ENCODE measurements around the gene STRN. TPM values are rescaled to one million over a fixed set of nuclear protein-coding genes. Genes with fewer than 3 reads are reported as not detected.
"Not testable (repeated sequence)": the region's sequence is repeated elsewhere in the genome, so short reads cannot be mapped to it uniquely, and the experiment has no call there.

The STRN gene
- total RNA-seq, 1 donor from 2014 or later = 25.7 TPM

- Mint-ChIP-seq H3K4me1 (no peaks in the 10 kb centered on the region), H3K27ac (no peak overlapping the region), H3K4me3 (no peak overlapping the region), H3K27me3 (ENCODE audit: low read depth) (no peaks in the 10 kb centered on the region), H3K9me3 (no peaks in the 10 kb centered on the region), H3K36me3 (peaks cover 6% of the 10 kb centered on the region)
- no peak for TF ChIP-seq CTCF (IDR thresholded peaks at IDR 0.05; ENCODE audit: unreplicated experiment)
- DNase-seq (ENCODE audit: low spot score in 2 of 2, unreplicated experiment in 2 of 2) = no peak
These were observed 122.5 kb downstream of the STRN start for GRCh38 chr2:36843838-36844237.

- H3K36me3 Mint-ChIP-seq = no peaks in the 10 kb centered on the region
- H3K4me3 Mint-ChIP-seq = no peak overlapping the region
- no peak for TF ChIP-seq CTCF (IDR thresholded peaks at IDR 0.05; ENCODE audit: unreplicated experiment)
- DNase-seq (ENCODE audit: low spot score in 2 of 2, unreplicated experiment in 2 of 2) = no peak
- no peaks in the 10 kb centered on the region for H3K27me3 Mint-ChIP-seq (ENCODE audit: low read depth)
- H3K4me1 Mint-ChIP-seq = no peaks in the 10 kb centered on the region
- H3K27ac Mint-ChIP-seq = peak overlapping the region; percentile 6
- H3K9me3 Mint-ChIP-seq = no peaks in the 10 kb centered on the region
These were observed 126.2 kb downstream of the STRN start for GRCh38 chr2:36839976-36840617.

- H3K36me3 Mint-ChIP-seq = no peaks in the 10 kb centered on the region
- H3K27ac Mint-ChIP-seq = no peak overlapping the region
- H3K4me3 Mint-ChIP-seq = no peak overlapping the region
- peaks cover 12% of the 10 kb centered on the region for H3K9me3 Mint-ChIP-seq
- H3K4me1 Mint-ChIP-seq = no peaks in the 10 kb centered on the region
- TF ChIP-seq CTCF (IDR thresholded peaks at IDR 0.05; ENCODE audit: unreplicated experiment) = no peak
- DNase-seq (ENCODE audit: low spot score in 2 of 2, unreplicated experiment in 2 of 2) = no peak
- no peaks in the 10 kb centered on the region for H3K27me3 Mint-ChIP-seq (ENCODE audit: low read depth)
These were observed 131.4 kb downstream of the STRN start for GRCh38 chr2:36834731-36835524.

GRCh38 chr2:36834203-36834602, 132.1 kb downstream of the STRN start:
- no peak for TF ChIP-seq CTCF (IDR thresholded peaks at IDR 0.05; ENCODE audit: unreplicated experiment)
- Mint-ChIP-seq H3K4me1 (no peaks in the 10 kb centered on the region), H3K36me3 (no peaks in the 10 kb centered on the region), H3K27me3 (ENCODE audit: low read depth) (no peaks in the 10 kb centered on the region), H3K9me3 (peaks cover 12% of the 10 kb centered on the region), H3K27ac (no peak overlapping the region), H3K4me3 (no peak overlapping the region)
- DNase-seq (ENCODE audit: low spot score in 2 of 2, unreplicated experiment in 2 of 2) = no peak

GRCh38 chr2:36831185-36831584, 135.2 kb downstream of the STRN start:
- H3K4me1 Mint-ChIP-seq = no peaks in the 10 kb centered on the region
- H3K36me3 Mint-ChIP-seq = no peaks in the 10 kb centered on the region
- no peak for DNase-seq (ENCODE audit: low spot score in 2 of 2, unreplicated experiment in 2 of 2)
- TF ChIP-seq CTCF (IDR thresholded peaks at IDR 0.05; ENCODE audit: unreplicated experiment) = no peak
- H3K9me3 Mint-ChIP-seq = peaks cover 12% of the 10 kb centered on the region
- H3K4me3 Mint-ChIP-seq = no peak overlapping the region
- H3K27me3 Mint-ChIP-seq (ENCODE audit: low read depth) = no peaks in the 10 kb centered on the region
- no peak overlapping the region for H3K27ac Mint-ChIP-seq

- not testable (repeated sequence) for H3K27ac Mint-ChIP-seq, H3K36me3 Mint-ChIP-seq
These were observed 141.7 kb downstream of the STRN start for GRCh38 chr2:36824683-36825082.

More at GRCh38 chr2:36824683-36825082, 141.7 kb downstream of the STRN start:
- DNase-seq (ENCODE audit: low spot score in 2 of 2, unreplicated experiment in 2 of 2); H3K4me1 Mint-ChIP-seq; H3K27me3 Mint-ChIP-seq (ENCODE audit: low read depth); H3K9me3 Mint-ChIP-seq; H3K4me3 Mint-ChIP-seq: not testable (repeated sequence)
